ENCODE measurements around the gene KCTD16. TPM values are rescaled to one million over a fixed set of nuclear protein-coding genes. Genes with fewer than 3 reads are reported as not detected.

KCTD16 gene
- total RNA-seq, 1 donor from 2014 or later: 5.6 TPM

GRCh38 chr5:144142824-144143162 is 27.9 kb upstream of the KCTD16 start:
- FAIRE-seq: no peak
- no peak overlapping the region for H3K9ac ChIP-seq (ENCODE audit: low read length)
- H3K27ac Mint-ChIP-seq (ENCODE audit: unreplicated experiment): no peak overlapping the region
- H3K9me3 ChIP-seq (ENCODE audit: insufficient read depth, low read depth, low read length): no peaks in the 10 kb centered on the region
- no peak overlapping the region for H3K4me3 ChIP-seq (ENCODE audit: insufficient read depth, low read depth, low read length)
- H3K4me2 ChIP-seq (ENCODE audit: low read length): no peak overlapping the region
- no peak overlapping the region for H2AFZ ChIP-seq (ENCODE audit: low read depth, low read length)
- H3K4me1 Mint-ChIP-seq (ENCODE audit: low read depth, unreplicated experiment): no peaks in the 10 kb centered on the region
- H3K27ac ChIP-seq (ENCODE audit: low read depth, low read length): no peak overlapping the region
- H3K4me3 Mint-ChIP-seq (ENCODE audit: unreplicated experiment): no peak overlapping the region
- peaks cover 4% of the 10 kb centered on the region for H3K27me3 Mint-ChIP-seq (ENCODE audit: low read depth, unreplicated experiment)
- no peaks in the 10 kb centered on the region for H3K27me3 ChIP-seq (ENCODE audit: insufficient read depth, low read length)
- no peaks in the 10 kb centered on the region for H3K79me2 ChIP-seq (ENCODE audit: insufficient read depth, low read length)
- no peaks in the 10 kb centered on the region for H3K4me1 ChIP-seq (ENCODE audit: insufficient read depth, low read length)
- no peak for TF ChIP-seq EZH2 (IDR thresholded peaks at IDR 0.05; ENCODE audit: insufficient read depth, low read length)
- TF ChIP-seq CTCF (IDR thresholded peaks at IDR 0.05; ENCODE audit: insufficient read depth, low read depth, low read length): no peak
- no peaks in the 10 kb centered on the region for H3K36me3 ChIP-seq (ENCODE audit: insufficient read depth, low read length)
- DNase-seq (ENCODE audit: low read depth): no peak
- H3K9me3 Mint-ChIP-seq (ENCODE audit: unreplicated experiment): no peaks in the 10 kb centered on the region
- H4K20me1 ChIP-seq (ENCODE audit: insufficient read depth, low read length): no peaks in the 10 kb centered on the region
- H3K36me3 Mint-ChIP-seq (ENCODE audit: low read depth, unreplicated experiment): no peaks in the 10 kb centered on the region

- Mint-ChIP-seq H3K27ac (ENCODE audit: unreplicated experiment) (no peak overlapping the region), H3K27me3 (ENCODE audit: low read depth, unreplicated experiment) (peaks cover 4% of the 10 kb centered on the region), H3K4me1 (ENCODE audit: low read depth, unreplicated experiment) (no peaks in the 10 kb centered on the region), H3K36me3 (ENCODE audit: low read depth, unreplicated experiment) (no peaks in the 10 kb centered on the region), H3K4me3 (ENCODE audit: unreplicated experiment) (no peak overlapping the region), H3K9me3 (ENCODE audit: unreplicated experiment) (no peaks in the 10 kb centered on the region)
- Histone ChIP-seq H3K9me3 (ENCODE audit: insufficient read depth, low read depth, low read length) (no peaks in the 10 kb centered on the region), H3K27ac (ENCODE audit: low read depth, low read length) (no peak overlapping the region), H3K4me1 (ENCODE audit: insufficient read depth, low read length) (no peaks in the 10 kb centered on the region), H3K79me2 (ENCODE audit: insufficient read depth, low read length) (no peaks in the 10 kb centered on the region), H2AFZ (ENCODE audit: low read depth, low read length) (no peak overlapping the region), H3K36me3 (ENCODE audit: insufficient read depth, low read length) (no peaks in the 10 kb centered on the region), H3K4me2 (ENCODE audit: low read length) (no peak overlapping the region), H3K4me3 (ENCODE audit: insufficient read depth, low read depth, low read length) (no peak overlapping the region), H4K20me1 (ENCODE audit: insufficient read depth, low read length) (no peaks in the 10 kb centered on the region), H3K9ac (ENCODE audit: low read length) (no peak overlapping the region), H3K27me3 (ENCODE audit: insufficient read depth, low read length) (no peaks in the 10 kb centered on the region)
- FAIRE-seq (no peak), DNase-seq (ENCODE audit: low read depth) (no peak)
- TF ChIP-seq EZH2 (IDR thresholded peaks at IDR 0.05; ENCODE audit: insufficient read depth, low read length) (no peak), CTCF (IDR thresholded peaks at IDR 0.05; ENCODE audit: insufficient read depth, low read depth, low read length) (no peak)
These were observed 27.0 kb upstream of the KCTD16 start for GRCh38 chr5:144143625-144144024.

GRCh38 chr5:144144956-144145751 is 25.5 kb upstream of the KCTD16 start:
- Mint-ChIP-seq H3K4me1 (ENCODE audit: low read depth, unreplicated experiment) (no peaks in the 10 kb centered on the region), H3K4me3 (ENCODE audit: unreplicated experiment) (no peak overlapping the region), H3K27me3 (ENCODE audit: low read depth, unreplicated experiment) (peaks cover 4% of the 10 kb centered on the region), H3K36me3 (ENCODE audit: low read depth, unreplicated experiment) (no peaks in the 10 kb centered on the region), H3K27ac (ENCODE audit: unreplicated experiment) (no peak overlapping the region), H3K9me3 (ENCODE audit: unreplicated experiment) (no peaks in the 10 kb centered on the region)
- Histone ChIP-seq H3K4me1 (ENCODE audit: insufficient read depth, low read length) (no peaks in the 10 kb centered on the region), H3K4me3 (ENCODE audit: insufficient read depth, low read depth, low read length) (no peak overlapping the region), H3K79me2 (ENCODE audit: insufficient read depth, low read length) (no peaks in the 10 kb centered on the region), H2AFZ (ENCODE audit: low read depth, low read length) (no peak overlapping the region), H3K36me3 (ENCODE audit: insufficient read depth, low read length) (no peaks in the 10 kb centered on the region), H4K20me1 (ENCODE audit: insufficient read depth, low read length) (no peaks in the 10 kb centered on the region), H3K9me3 (ENCODE audit: insufficient read depth, low read depth, low read length) (no peaks in the 10 kb centered on the region), H3K4me2 (ENCODE audit: low read length) (no peak overlapping the region), H3K27ac (ENCODE audit: low read depth, low read length) (no peak overlapping the region), H3K9ac (ENCODE audit: low read length) (no peak overlapping the region), H3K27me3 (ENCODE audit: insufficient read depth, low read length) (no peaks in the 10 kb centered on the region)
- no peak for TF ChIP-seq CTCF (IDR thresholded peaks at IDR 0.05; ENCODE audit: insufficient read depth, low read depth, low read length)
- no peak for FAIRE-seq
- no peak for DNase-seq (ENCODE audit: low read depth)
